GM21447 (cell line): Measurements from ENCODE around the gene HNRNPCL1.
"Not testable (repeated sequence)": the region's sequence is repeated elsewhere in the genome, so short reads cannot be mapped to it uniquely, and the experiment has no call there.

Experiments used
- ATAC-seq: cut with Tn5 transposase; IDR thresholded peaks from one replicate; pipeline ENCODE4 v1.9.1; 2021; ENCODE audit not compliant: unreplicated experiment

HNRNPCL1 gene

GRCh38 chr1:12848620-12849019 lies at the start of gene HNRNPCL1:
HNRNPCL1 (minus strand) TSS chr1:12848720; CDS start chr1:12848289, 431 bp downstream.
- ATAC-seq, result not testable (repeated sequence)

GRCh38 chr1:12898170-12898569 lies 49.6 kb upstream of the HNRNPCL1 start, which contains the start of gene PRAMEF10:
PRAMEF10 (minus strand) TSS chr1:12898270; CDS start chr1:12895847, 2,423 bp downstream.
- not testable (repeated sequence) for ATAC-seq

GRCh38 chr1:12886101-12886500 lies 37.6 kb upstream of the HNRNPCL1 start, which contains the start of gene PRAMEF4:
PRAMEF4 (minus strand) TSS chr1:12886201; CDS start chr1:12883394, 2,807 bp downstream.
- ATAC-seq, result not testable (repeated sequence)

GRCh38 chr1:12878453-12878852 lies 29.9 kb upstream of the HNRNPCL1 start:
- not testable (repeated sequence) for ATAC-seq

- not testable (repeated sequence) for ATAC-seq
Measured at GRCh38 chr1:12863131-12863880, 14.8 kb upstream of the HNRNPCL1 start.

GRCh38 chr1:12856786-12857185 lies 8.3 kb upstream of the HNRNPCL1 start, which contains the start of gene PRAMEF2:
PRAMEF2 (plus strand) TSS chr1:12857086; CDS start chr1:12859010, 1,924 bp downstream.
- not testable (repeated sequence) for ATAC-seq

GRCh38 chr1:12851779-12852178 lies 3.3 kb upstream of the HNRNPCL1 start:
- no peak for ATAC-seq

- not testable (repeated sequence) for ATAC-seq
Measured at GRCh38 chr1:12833251-12833650, 15.3 kb downstream of the HNRNPCL1 start.

GRCh38 chr1:12831310-12831709 lies 17.2 kb downstream of the HNRNPCL1 start, which contains the start of gene PRAMEF11:
PRAMEF11 (minus strand) TSS chr1:12831410; CDS start chr1:12828789, 2,621 bp downstream.
- ATAC-seq, result not testable (repeated sequence)

- not testable (repeated sequence) for ATAC-seq
Measured at GRCh38 chr1:12819061-12819460, 29.5 kb downstream of the HNRNPCL1 start.

GRCh38 chr1:12811409-12811784 lies 37.1 kb downstream of the HNRNPCL1 start:
- no peak for ATAC-seq

- ATAC-seq, result no peak
Measured at GRCh38 chr1:12810691-12811408, 37.7 kb downstream of the HNRNPCL1 start.

GRCh38 chr1:12809933-12810332 lies 38.6 kb downstream of the HNRNPCL1 start:
- no peak for ATAC-seq

- no peak for ATAC-seq
Measured at GRCh38 chr1:12799730-12800129, 48.8 kb downstream of the HNRNPCL1 start.

GRCh38 chr1:12798911-12799310 lies 49.6 kb downstream of the HNRNPCL1 start:
- no peak for ATAC-seq
